ENCODE measurements around the gene FRY. TPM values are rescaled to one million over a fixed set of nuclear protein-coding genes. Genes with fewer than 3 reads are reported as not detected.

Gene FRY
- total RNA-seq, 3 donors from 2014 or later = 9.2 to 38.5 (median 10.5) TPM

DNA sequence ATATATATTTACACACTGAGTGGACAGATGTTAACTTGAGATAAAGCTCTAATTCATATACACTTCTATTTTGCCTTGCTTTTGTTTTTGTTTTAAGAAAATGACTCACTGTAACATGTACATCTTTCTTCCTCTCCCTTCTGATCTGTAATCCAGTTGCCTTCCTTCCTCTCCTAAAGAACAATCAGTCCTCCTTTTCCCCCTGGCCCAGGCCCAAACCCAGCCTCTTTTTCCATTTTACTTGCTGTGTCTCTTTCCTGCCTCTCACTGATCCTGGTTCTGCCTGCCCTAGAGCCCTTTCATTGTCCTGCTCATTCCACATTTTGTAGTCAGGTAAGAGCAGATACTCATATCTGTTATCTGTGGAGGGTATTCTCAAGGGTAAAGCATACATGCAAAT lies 232.8 kb downstream of the FRY start:
- intact Hi-C loops (cut with DNase I, micrococcal nuclease) = no loop called here
- DNase-seq (no peak), ATAC-seq (no peak)
- Histone ChIP-seq H3K36me3 (ENCODE audit: low read depth) (no peaks in the 10 kb centered on the region), H3K4me1 (ENCODE audit: low read depth) (no peaks in the 10 kb centered on the region), H3K9me3 (no peaks in the 10 kb centered on the region), H3K4me3 (no peak overlapping the region)
- TF ChIP-seq, protein P1, sequence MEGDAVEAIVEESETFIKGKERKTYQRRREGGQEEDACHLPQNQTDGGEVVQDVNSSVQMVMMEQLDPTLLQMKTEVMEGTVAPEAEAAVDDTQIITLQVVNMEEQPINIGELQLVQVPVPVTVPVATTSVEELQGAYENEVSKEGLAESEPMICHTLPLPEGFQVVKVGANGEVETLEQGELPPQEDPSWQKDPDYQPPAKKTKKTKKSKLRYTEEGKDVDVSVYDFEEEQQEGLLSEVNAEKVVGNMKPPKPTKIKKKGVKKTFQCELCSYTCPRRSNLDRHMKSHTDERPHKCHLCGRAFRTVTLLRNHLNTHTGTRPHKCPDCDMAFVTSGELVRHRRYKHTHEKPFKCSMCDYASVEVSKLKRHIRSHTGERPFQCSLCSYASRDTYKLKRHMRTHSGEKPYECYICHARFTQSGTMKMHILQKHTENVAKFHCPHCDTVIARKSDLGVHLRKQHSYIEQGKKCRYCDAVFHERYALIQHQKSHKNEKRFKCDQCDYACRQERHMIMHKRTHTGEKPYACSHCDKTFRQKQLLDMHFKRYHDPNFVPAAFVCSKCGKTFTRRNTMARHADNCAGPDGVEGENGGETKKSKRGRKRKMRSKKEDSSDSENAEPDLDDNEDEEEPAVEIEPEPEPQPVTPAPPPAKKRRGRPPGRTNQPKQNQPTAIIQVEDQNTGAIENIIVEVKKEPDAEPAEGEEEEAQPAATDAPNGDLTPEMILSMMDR (IDR thresholded peaks at IDR 0.05) = no peak

DNA sequence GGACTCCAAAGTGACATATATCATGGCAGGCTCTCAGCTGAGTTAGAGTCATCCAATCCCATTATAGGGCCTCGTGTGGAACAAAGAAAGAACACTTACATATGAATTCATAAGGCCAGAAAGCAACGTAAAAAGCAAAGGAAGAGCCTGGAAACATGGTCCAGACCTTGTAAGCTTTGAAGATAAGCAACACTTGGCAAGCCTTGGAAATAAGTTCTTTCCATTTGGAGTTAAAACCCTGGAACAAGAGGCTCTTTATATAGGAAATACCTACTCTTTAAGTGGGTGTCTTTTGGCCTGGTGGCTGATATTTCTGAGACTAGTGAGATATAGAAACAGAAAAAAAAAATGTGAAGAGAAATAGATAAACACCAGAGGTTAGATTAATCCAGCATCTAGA lies 234.2 kb downstream of the FRY start:
- no peak overlapping the region for H3K4me3 ChIP-seq
- H3K9me3 ChIP-seq = no peaks in the 10 kb centered on the region
- intact Hi-C loops (cut with DNase I, micrococcal nuclease) = no loop called here
- ATAC-seq (no peak), DNase-seq (no peak)
- H3K36me3 ChIP-seq (ENCODE audit: low read depth) = no peaks in the 10 kb centered on the region
- H3K4me1 ChIP-seq (ENCODE audit: low read depth) = no peaks in the 10 kb centered on the region
- TF ChIP-seq, protein P1 (IDR thresholded peaks at IDR 0.05) = no peak

DNA sequence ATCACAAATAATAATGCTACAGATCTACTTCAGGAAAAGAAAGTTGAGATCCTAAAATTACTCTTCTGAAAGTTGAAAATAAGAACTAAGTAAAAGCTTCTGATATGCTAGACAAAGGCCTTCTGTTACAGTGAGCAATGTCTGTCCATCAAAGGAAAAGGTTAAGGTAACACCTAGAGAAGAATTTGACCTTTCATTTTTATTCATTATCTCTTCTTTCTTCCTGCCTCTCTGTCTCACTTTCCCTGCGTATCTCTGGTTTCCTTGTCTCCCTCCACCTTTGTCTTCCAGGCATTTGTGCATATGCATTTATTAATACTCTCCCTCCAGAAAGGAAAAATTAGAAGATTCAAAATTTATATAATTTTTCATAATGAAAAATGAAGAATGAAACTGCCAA lies 234.6 kb downstream of the FRY start:
- TF ChIP-seq, protein P1 (IDR thresholded peaks at IDR 0.05) = no peak
- DNase-seq = no peak
- ATAC-seq = no peak
- H3K4me3 ChIP-seq = no peak overlapping the region
- H3K9me3 ChIP-seq = no peaks in the 10 kb centered on the region
- H3K36me3 ChIP-seq (ENCODE audit: low read depth) = no peaks in the 10 kb centered on the region
- intact Hi-C loops (cut with DNase I, micrococcal nuclease) = no loop called here
- no peaks in the 10 kb centered on the region for H3K4me1 ChIP-seq (ENCODE audit: low read depth)

DNA sequence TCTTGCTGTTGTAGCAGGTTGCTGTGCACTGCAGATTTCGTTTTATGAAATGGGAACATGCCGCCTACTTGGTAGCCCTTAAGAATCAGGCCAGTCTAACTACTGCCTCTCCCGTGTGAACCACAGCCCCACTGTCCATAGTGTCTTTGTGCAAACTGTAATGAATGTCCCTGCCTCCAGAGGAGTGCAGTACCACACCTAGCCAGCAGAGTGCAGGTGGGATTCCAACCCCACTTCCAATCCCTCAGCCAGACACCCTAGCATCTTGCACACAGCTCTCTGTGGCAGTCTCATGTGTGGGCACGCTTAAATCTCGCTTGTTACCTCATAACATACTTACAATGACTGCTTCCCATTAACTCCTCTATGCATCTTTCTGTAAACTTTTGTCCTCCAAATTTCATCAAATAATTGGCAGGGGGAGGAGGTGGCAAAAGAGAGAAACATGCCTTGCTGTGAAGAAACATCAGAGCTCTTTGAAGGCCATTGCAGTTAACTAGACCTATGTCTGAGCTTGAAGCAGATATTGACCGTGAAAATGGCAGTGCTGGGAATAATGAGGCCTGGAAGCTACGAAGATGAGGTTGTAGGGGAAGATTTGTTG lies 236.4 kb downstream of the FRY start:
- peak; percentile 90 for ATAC-seq
- Histone ChIP-seq H3K9me3 (no peaks in the 10 kb centered on the region), H3K4me3 (no peak overlapping the region), H3K4me1 (ENCODE audit: low read depth) (no peaks in the 10 kb centered on the region), H3K36me3 (ENCODE audit: low read depth) (no peaks in the 10 kb centered on the region)
- TF ChIP-seq, protein P1 (IDR thresholded peaks at IDR 0.05) = peak; percentile 60
- peak in 2 of 3 donors; percentile 66 to 74 for DNase-seq
- intact Hi-C loops (cut with DNase I, micrococcal nuclease) = no loop called here

DNA sequence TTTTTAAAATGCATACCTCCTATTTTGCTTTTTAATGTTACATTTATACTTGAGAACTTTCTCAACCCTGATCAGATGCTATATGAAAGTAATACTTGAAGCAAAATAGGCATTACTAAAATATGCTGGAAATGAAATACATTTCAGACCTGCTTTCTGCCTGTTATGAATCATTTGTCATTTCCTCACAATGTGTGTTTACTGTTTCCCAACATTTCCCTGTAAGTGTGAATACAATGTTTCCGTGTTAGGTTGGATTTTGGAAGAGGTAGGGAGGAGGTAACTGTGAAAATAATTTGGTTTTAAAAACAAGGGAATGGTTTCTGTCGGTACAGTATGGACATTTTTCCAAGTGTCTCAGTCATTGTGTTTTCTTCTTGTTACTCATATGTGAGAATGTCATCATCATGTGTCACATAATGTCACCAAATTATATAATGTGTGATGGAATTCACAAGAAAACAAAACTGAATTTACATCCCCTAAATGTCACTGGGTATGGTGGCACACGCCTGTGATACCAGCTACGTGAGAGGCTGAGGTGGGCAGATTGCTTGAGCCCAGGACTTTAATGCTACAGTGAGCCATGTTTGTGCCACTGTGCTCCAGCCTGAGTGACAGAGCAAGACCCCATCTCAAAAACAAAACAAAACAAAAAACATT lies 240.6 kb downstream of the FRY start:
- ATAC-seq (no peak), DNase-seq (no peak)
- TF ChIP-seq, protein P1 (IDR thresholded peaks at IDR 0.05) = no peak
- H3K36me3 ChIP-seq (ENCODE audit: low read depth) = no peaks in the 10 kb centered on the region
- intact Hi-C loops (cut with DNase I, micrococcal nuclease) = no loop called here
- H3K9me3 ChIP-seq = no peaks in the 10 kb centered on the region
- H3K4me3 ChIP-seq = no peak overlapping the region
- no peaks in the 10 kb centered on the region for H3K4me1 ChIP-seq (ENCODE audit: low read depth)

All from mucosa of descending colon (tissue), 3 donors.